H1 (cell line): Measurements from ENCODE around the gene BMP2. TPM values are rescaled to one million over a fixed set of nuclear protein-coding genes. Genes with fewer than 3 reads are reported as not detected.

Source experiments
- POLR2AphosphoS5 ChIP-seq: IDR thresholded peaks from 2 replicates; pipeline ENCODE4 v1.6.1; 2011; ENCODE audit warnings: low read depth, low read length
- polyA plus RNA-seq, 7 experiments: library from polyadenylated mRNA; depleted of rRNA in 3 of 7; stranded (reverse) in 5 of 7; unstranded in 2 of 7; fragments of >200 nt in 5 of 7; fragments of 200-250 nt in 2 of 7; gene quantifications; 1 replicate in 5 of 7; 2 replicates in 1 of 7; 4 replicates in 1 of 7; pipeline versions ENCODE4 v1.2.1 to v1.2.3, GENCODE V29; 2011 to 2013; ENCODE audit warnings: missing spikeins in 2 of 7, mixed read lengths in 2 of 7
- total RNA-seq: library from RNA; stranded (reverse); fragmentation: NEBNext Ultra II Directional; extraction: Animal tissue kit (Norgen Biotek cat#: 25700); gene quantifications from 2 replicates; pipeline ENCODE4 v1.2.1, GENCODE V29; 2021

Gene BMP2
- total and polyA plus RNA-seq, 2 of the 8 experiments (the other 6 are each of a cell fraction or from before 2014, with no cell fraction given): 1.8 to 3.6 TPM

DNA sequence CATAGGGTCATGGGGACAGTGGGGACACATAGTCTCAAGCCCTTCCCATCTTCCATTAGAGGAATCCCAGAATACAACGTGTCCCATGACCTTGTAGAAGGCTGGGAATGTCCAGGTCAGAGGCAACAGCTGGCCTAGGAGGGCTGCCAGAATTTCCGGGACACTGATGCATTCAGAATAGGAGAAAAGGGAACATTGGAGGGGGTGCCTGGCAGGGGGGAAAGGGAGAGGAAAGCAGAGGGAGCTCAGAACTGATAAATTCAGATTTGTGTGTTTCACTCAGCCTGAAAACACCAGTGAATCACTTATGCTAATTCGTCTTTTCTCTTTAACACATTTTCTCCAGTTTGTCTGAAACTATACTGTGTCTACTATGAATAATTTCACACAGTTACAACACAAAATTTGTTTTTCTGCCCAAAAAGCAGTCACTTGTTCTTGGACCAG lies 35.5 kb upstream of the BMP2 start (continued):
- no peak for TF ChIP-seq POLR2AphosphoS5
